ENCODE results near the gene SLC9A1.

The SLC9A1 gene

GRCh38 chr1:27101696-27102095, 53.2 kb downstream of the SLC9A1 start:
- DNase-seq = no peak

- DNase-seq = no peak
Measured at GRCh38 chr1:27101054-27101491, 53.9 kb downstream of the SLC9A1 start.

- no peak for DNase-seq
Measured at GRCh38 chr1:27100335-27101053, 54.4 kb downstream of the SLC9A1 start.

DNA sequence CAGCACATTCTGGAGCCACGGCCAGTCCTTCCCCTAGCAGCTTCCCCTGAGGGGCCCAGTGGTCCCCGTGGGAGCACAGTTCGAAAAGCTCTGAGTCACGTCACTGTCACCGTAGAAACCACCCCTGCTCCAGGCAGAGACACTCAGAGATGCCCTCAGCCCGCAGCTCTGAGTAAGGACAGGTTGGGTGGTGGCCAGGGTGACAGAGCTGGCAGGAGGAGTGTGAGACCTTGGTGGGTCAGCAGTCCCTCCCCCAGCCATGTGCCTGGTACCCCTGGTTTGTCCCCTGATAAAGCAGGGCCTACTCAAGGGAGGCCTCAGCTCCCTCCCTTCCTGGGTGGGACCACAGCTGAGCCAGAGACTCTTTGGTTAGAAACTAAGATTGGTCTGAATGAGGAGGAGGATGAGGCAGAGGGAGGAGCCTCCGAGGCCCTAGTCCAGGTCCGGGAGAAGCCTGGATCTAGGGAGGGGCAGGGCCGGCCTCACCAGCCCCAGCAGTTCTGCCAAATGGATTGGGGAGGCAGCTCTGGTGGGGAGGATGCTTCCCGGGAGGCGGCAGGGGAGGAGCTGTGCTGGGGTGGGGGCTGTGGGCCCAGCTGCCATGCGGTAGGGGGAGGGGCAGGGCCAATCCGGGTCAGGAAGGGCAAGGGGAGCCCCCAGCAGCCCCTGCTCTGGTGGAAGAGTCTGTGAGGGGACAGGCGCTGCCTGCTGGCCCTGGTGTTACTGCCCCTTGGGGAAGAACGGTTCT, 55.2 kb downstream of the SLC9A1 start:
- peak; percentile 89 for DNase-seq

DNA sequence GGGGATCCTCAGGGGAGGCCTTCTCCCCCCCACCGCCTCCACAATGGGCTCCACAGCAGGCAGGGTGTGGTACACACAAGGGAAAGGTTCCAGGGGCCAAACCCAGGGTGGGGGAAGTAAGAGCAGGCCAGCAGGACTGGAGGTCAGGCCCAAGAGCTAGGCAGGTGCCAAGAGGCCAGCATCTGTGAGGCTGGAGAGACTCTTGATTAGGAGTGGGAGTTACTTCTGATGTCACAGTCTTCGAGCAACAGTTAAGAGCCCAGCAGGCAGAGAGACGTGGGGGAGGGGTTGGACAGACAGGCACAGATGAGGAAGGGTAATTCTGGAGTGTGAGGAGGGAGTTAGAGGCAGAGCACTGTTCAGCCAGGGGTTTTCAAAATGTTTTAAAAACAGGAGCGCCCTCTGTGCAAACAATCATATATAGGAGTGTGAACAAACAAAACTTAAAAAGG, 55.8 kb downstream of the SLC9A1 start:
- DNase-seq = peak; percentile 92

DNA sequence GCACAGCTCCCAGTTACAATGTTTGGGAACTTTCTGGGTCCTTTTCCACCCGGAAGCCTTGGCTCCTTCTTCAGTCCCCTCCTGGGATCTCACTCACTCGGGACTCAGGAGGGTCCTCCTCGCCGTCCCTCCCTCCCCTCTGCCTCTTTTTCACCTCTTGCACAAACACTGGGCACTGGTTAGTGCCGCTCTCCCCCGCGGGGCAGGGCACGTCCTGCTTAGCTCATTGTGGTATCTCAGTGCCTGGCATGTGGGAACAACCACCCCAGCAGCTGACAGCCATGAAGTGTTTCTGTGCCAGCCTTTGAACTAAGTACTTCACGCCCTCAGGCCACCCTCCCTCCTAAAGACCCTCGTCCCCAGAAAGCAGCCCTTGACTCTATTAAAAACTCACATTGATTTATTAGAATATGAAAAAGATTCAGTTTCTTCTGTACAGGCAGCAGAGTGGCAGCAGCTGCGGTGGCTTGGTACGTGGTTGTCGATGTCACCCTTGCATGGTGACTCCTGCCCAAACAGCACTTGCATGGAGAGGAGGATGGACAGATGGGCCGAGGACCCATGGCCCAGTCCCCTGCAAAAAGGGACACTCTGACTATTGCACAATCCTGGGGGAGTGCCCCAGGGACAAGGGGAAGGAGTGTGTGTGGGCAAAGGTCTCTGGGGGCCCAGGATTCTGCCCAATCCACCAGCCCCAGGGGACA, 56.3 kb downstream of the SLC9A1 start:
- DNase-seq = no peak

- DNase-seq = peak; percentile 93
Measured at GRCh38 chr1:27097484-27097917, 57.4 kb downstream of the SLC9A1 start.

- no peak for DNase-seq
Measured at GRCh38 chr1:27095576-27095975, 59.3 kb downstream of the SLC9A1 start.

- DNase-seq = no peak
Measured at GRCh38 chr1:27092888-27093287, 62.0 kb downstream of the SLC9A1 start.

- no peak for DNase-seq
Measured at GRCh38 chr1:27090911-27091310, 64.0 kb downstream of the SLC9A1 start.

DNA sequence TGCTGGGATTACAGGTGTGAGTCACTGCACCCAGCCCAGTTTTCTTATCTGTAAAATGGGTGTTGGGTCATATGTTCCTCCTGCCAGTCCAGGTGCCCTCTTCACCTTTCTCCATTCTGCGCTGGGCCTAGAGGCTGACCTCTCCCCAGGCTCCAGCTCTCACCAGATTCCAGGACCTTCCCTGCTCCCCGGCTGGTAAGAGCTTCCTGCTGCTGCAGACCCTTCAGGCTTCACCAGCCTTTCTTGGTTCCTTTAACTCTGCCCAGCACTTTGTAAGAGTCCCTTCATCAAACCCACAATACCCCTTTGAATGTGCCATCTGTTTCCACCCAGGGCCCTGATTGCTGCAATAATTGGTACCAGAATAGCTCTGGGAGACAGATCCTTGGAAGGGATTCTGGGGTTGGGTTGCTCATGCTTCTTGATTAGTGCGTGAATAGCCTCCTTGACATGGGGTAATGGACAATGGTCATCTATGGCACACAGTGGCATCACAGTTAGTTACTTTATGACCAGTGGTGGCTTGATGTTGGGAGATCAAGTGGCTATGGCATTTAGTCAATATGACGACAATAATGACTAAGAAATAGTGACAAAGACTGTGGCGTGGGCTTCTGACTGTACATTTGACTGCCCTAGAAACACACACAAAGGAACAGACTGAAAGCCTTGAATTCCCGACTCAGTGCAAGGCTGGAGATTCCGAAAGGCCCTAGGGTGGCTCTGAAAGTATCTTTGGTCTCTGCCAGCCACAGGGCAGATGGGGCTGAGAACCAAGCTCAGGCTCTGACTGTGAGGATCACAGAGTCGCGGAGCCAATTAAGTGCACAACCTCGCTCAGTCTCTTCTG, 67.3 kb downstream of the SLC9A1 start:
- DNase-seq = no peak

GRCh38 chr1:27086628-27087027, 68.3 kb downstream of the SLC9A1 start:
- DNase-seq = no peak

- DNase-seq = no peak
Measured at GRCh38 chr1:27086026-27086425, 68.9 kb downstream of the SLC9A1 start.

DNA sequence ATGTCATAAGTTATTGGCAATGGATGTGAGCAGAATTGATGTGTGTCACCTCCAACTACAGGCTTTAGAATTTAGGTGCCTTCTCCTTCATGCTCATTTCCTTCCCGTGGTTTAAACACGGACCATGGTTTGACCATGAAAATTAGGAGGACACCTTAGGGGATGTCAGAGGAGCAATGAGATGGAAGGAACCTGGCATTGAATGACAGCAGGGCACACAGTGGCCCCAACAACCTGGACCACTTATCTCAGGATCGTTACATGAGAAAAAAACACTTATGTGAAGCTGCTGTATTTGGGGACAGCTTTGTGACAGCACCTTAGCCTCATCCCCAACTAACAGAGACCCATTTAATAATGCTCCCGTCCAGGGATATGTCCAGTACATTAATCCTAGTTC, 70.8 kb downstream of the SLC9A1 start:
- DNase-seq = no peak

DNA sequence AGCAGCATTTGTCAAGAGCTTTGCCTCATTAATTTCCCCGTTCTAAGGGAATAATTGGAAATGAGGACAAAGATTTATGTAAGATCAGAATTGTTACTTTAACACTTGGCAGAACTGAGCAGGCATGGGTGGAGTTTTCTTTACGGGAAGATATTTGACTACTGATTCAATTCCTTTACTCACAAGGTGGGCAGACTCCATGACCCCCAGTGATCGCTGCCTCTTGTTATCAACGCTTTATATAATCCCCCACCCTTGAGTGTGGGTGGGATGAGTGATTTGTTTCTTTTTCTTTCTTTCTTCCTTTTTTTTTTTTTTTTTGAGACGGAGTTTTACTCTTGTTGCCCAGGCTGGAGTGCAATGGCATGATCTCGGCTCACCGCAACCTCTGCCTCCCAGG, 77.0 kb downstream of the SLC9A1 start:
- no peak for DNase-seq

DNA sequence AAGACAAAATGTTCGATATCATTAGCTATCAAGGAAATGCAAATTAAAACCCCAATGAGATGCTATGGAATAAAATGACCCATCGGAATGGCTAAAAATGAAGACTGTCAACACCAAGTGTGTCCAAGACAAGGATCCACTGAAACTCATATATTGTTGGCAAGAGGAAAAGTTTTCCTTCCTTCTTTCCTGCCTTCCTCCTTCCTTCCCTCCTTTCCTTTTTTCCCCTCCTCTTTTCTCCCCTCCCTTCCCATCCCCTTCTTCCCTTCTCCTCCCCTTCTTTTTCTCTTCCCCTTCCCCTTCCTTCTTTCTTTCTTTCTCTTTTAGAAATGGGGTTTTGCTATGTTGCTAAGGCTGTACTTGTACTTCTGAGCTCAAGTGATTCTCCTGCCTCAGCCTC, 78.1 kb downstream of the SLC9A1 start:
- no peak for DNase-seq

GRCh38 chr1:27074175-27074780, 80.6 kb downstream of the SLC9A1 start:
- DNase-seq = peak; percentile 84

- DNase-seq = no peak
Measured at GRCh38 chr1:27071049-27071416, 83.9 kb downstream of the SLC9A1 start.

GRCh38 chr1:27070390-27071048, 84.4 kb downstream of the SLC9A1 start:
- no peak for DNase-seq

DNA sequence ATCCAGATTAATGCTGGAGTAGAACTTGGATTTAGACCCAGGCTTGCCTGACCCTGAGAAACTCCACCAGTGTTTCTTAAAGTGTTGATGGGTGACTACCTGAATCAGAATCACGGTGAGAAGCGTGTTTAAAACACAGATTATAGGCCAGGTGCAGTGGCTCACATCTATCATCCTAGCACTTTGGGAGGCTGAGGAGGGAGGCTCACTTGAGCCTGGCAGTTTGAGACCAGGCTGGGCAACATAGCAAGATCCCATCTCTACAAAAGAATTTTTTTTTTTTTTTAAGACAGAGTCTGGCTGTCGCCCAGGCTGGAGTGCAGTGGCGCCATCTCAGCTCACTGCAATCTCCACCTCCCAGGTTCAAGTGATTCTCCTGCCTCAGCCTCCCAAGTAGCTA, 86.0 kb downstream of the SLC9A1 start:
- DNase-seq = no peak

DNA sequence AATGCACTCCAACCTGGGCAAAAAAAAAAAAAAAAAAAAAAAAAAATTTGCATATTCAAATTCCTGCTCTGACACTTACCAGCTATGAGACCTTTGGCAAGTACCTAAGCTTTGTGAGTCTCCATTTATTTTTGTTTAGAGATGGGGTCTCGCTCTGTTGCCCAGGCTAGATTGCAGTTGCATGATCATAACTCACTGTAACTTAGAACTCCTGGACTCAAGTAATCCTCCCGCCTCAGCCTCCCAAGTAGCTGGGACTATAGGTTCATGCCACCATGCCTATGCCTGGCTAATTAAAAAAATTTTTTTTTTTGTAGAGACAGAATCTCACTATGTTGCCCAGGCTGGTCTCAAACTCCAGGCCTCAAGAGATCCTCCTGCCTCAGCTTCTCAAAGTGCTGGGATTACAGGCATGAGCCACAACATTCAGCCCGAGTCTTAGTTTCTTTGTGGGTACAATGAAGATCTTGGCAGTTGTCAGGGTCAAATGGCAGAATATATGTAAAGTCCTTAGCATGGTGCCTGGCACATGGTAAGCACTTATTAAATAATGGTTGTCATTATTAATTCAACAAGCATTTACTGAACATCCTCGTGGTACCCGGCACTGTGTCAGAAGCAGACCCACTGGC, 88.8 kb downstream of the SLC9A1 start:
- no peak for DNase-seq

Data from OCI-M1 (cell line).